Transverse colon (tissue), 4 donors: Measurements from ENCODE around the gene NLE1. TPM values are rescaled to one million over a fixed set of nuclear protein-coding genes. Genes with fewer than 3 reads are reported as not detected.

ENCODE experiments used
- DNase-seq: peaks from one replicate; pipeline ENCODE4 v3.0.0-alpha.2; 2019
- H3K27ac ChIP-seq, 4 donors: fragments of 200-600 bp; sonication (generic); 2 replicates each; pipeline ENCODE4 v1.5.1; 2016 to 2018; ENCODE audit warnings: inconsistent platforms in 4 of 4
- H3K27me3 ChIP-seq: fragments of 200-600 bp; sonication (generic); 2 replicates; pipeline ENCODE4 v1.5.1; 2017; ENCODE audit warnings: inconsistent platforms
- H3K36me3 ChIP-seq, 4 donors: fragments of 200-600 bp; sonication (generic); 2 replicates each; pipeline ENCODE4 v1.5.1; 2017 to 2019; ENCODE audit warnings: inconsistent platforms in 4 of 4
- H3K4me1 ChIP-seq, 4 donors: fragments of 200-600 bp; sonication (generic); 2 replicates each; pipeline ENCODE4 v1.5.1; 2017 to 2020; ENCODE audit warnings: inconsistent platforms in 4 of 4
- H3K4me3 ChIP-seq, 4 donors: fragments of 200-600 bp; sonication (generic); 1 replicate in 1 of 4; 2 replicates in 3 of 4; pipeline versions ENCODE4 v1.5.1 to v1.6.1; 2017 to 2019; ENCODE audit warnings: inconsistent platforms in 4 of 4
- H3K9me3 ChIP-seq, 2 donors: fragments of 200-600 bp; sonication (generic); 2 replicates each; pipeline ENCODE4 v1.5.1; 2017 to 2019; ENCODE audit warnings: inconsistent platforms in 2 of 2
- CTCF ChIP-seq, 5 experiments: fragments of 200-600 bp in 3 of 5; fragments of 450-650 bp in 2 of 5; sonication (generic) in 3 of 5; IDR thresholded peaks; 1 replicate in 2 of 5; 2 replicates in 3 of 5; pipeline ENCODE4 v1.5.1; 2016 to 2017; ENCODE audit warnings: antibody characterized with exemption in 5 of 5, inconsistent platforms in 3 of 5, mild to moderate bottlenecking in 2 of 5, moderate library complexity in 1 of 5
- EP300 ChIP-seq: sonication (generic); formaldehyde crosslinking; IDR thresholded peaks from one replicate; pipeline ENCODE4 v1.6.1; 2017; ENCODE audit warnings: antibody characterized with exemption, low read depth
- POLR2A ChIP-seq: fragments of 450-650 bp; IDR thresholded peaks from one replicate; pipeline ENCODE4 v1.6.1; 2016; ENCODE audit warnings: antibody characterized with exemption, mild to moderate bottlenecking, moderate library complexity
- POLR2AphosphoS5 ChIP-seq, 3 donors: sonication (generic); formaldehyde crosslinking; IDR thresholded peaks; one replicate each; pipeline ENCODE4 v1.6.1; 2016; ENCODE audit warnings: antibody characterized with exemption in 3 of 3
- WGBS, 2 donors: methylation state at CpG; one replicate each; pipeline ENCODE4 v1.1.5; 2018; ENCODE audit warnings: low coverage in 1 of 2; 5-methylcytosine and 5-hydroxymethylcytosine counted together
- in situ Hi-C, 4 donors: fragments of 200-750 bp; cut with MboI; loops; one replicate each; pipeline versions ENCODE4 v1.15.0 to v1.15.1; 2017; ENCODE audit warnings: low sequenced_read_pairs in 3 of 4, low pct_ligation_motif_present in 1 of 4, low pct_unique_long_range_greater_than_20kb in 1 of 4
- intact Hi-C: fragments of 100-400 bp; cut with DNase I; formaldehyde crosslinking; loops from one replicate; pipeline ENCODE4 v1.15.1; 2023; ENCODE audit warnings: low total_unique reads
- total RNA-seq, 4 donors: library from RNA; depleted of rRNA; stranded (reverse); fragments of >200 nt; gene quantifications; one replicate each; pipeline ENCODE4 v1.1.0, GENCODE V29; 2016

The NLE1 gene
- total RNA-seq, 4 donors from 2014 or later, result 4.0 to 13.2 (median 6.9) TPM

DNA sequence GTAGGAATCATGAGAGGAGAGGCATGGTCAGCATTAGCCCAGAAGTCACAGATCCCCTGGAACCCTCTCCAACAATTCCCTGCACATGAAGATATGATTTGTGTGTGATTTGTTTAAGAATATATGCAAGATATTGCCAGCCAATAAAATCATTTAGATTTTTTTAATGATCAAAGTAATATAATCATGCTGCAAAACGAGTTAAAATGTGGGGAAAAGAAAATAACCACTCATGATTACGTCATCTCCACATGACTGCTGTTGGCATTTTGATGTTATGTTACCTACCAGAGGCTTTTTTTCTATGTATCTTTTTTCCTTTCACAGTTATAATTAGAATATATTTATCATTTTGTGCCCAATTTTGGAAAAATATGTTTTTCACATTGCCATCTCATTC is 29.7 kb upstream of the NLE1 start:
- Histone ChIP-seq H3K4me1 (no peaks in the 10 kb centered on the region), H3K27me3 (no peaks in the 10 kb centered on the region), H3K9me3 (no peaks in the 10 kb centered on the region), H3K36me3 (no peaks in the 10 kb centered on the region), H3K4me3 (no peak overlapping the region), H3K27ac (no peak overlapping the region)
- intact Hi-C loops, result loop anchor here (10.0 kb wide), 1 partner anchor 363 kb away; the partner anchor contains the start of gene SLFN12L
- in situ Hi-C loops, result loop anchor here in 3 of 4 donors (10.0 to 25.0 kb wide), 3 partner anchors 363 to 565 kb away; partner anchors contain the start of genes SLFN12L (in 2 of the 3) and RASL10B (in 1 of the 3)
- TF ChIP-seq EP300 (no peak), CTCF (IDR thresholded peaks at IDR 0.05) (peak in 1 of 5 experiments; percentile 0), POLR2A (no peak), POLR2AphosphoS5 (IDR thresholded peaks at IDR 0.05) (no peak)
- no peak for DNase-seq
- 23 to 30% methylated on average over 2 of the region's 2 CpGs for WGBS, 2 donors

DNA sequence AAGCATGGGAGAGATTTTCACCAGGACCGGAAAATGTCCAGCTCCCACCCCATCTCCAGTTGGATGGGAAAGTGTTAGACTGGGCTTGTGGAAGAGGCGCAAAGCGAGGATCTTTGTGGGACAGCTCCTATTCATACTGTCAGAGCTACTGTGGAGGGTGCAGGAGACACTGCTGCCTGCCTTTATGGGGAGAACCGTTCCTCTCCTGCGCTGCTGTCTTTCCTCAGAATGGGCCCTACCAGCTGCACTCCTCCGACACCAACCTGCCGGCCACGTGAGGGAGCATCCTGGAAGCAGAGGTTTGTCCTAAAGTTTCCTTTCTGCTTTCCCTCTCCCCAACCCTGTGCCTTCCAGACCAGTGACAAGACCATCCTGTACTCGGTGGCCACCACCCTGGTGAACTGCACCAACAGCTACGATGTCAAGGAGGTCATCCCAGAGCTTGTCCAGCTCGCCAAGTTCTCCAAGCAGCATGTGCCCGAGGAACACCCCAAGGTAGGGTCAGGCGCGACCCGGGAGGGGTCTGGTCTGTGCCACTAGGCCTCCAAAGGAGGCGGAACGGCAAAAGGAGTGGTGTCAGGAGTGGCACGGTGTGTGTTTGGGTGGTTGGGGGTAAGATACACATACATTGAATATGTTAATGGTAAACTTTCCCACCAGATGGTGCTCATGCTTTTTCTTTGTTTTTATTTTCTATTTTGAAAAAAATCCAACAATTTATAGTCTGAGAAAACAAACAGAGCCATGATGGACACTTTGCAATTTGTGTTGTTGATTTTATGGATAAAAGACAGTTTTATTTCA is 29.1 kb upstream of the NLE1 start:
- TF ChIP-seq EP300, result no peak
- peak in 4 of 5 experiments; percentile 18 to 26 (median 24) for TF ChIP-seq CTCF (IDR thresholded peaks at IDR 0.05)
- TF ChIP-seq POLR2A, result no peak
- TF ChIP-seq POLR2AphosphoS5 (IDR thresholded peaks at IDR 0.05), result no peak
- intact Hi-C loops (loop anchor here (10.0 kb wide), 1 partner anchor 364 kb away; the partner anchor contains the start of gene SLFN12L), in situ Hi-C loops (loop anchor here in 3 of 4 donors (10.0 to 25.0 kb wide), 3 partner anchors 364 to 566 kb away; partner anchors contain the start of genes SLFN12L (in 2 of the 3) and RASL10B (in 1 of the 3))
- no peaks in the 10 kb centered on the region for H3K36me3 ChIP-seq
- WGBS, 2 donors, result 66% methylated on average over 18 of the region's 18 CpGs; no CpG with 5 or more reads in 1 of the 2 donors
- no peak for DNase-seq
- H3K9me3 ChIP-seq, result no peaks in the 10 kb centered on the region
- H3K27ac ChIP-seq, result no peak overlapping the region
- no peak overlapping the region for H3K4me3 ChIP-seq
- no peaks in the 10 kb centered on the region for H3K4me1 ChIP-seq
- H3K27me3 ChIP-seq, result no peaks in the 10 kb centered on the region

GRCh38 chr17:35169835-35170363 is 27.8 kb upstream of the NLE1 start:
- H3K27ac ChIP-seq, result no peak overlapping the region
- no peak overlapping the region for H3K4me3 ChIP-seq
- intact Hi-C loops (loop anchor here (10.0 kb wide), 1 partner anchor 365 kb away; the partner anchor contains the start of gene SLFN12L), in situ Hi-C loops (loop anchor here (10.0 to 25.0 kb wide), 3 partner anchors 365 to 567 kb away; partner anchors contain the start of genes SLFN12L (in 4 of the 4) and RASL10B (in 1 of the 4))
- H3K27me3 ChIP-seq, result no peaks in the 10 kb centered on the region
- H3K36me3 ChIP-seq, result no peaks in the 10 kb centered on the region
- no peak for DNase-seq
- WGBS, 2 donors, result 92% methylated on average over 16 of the region's 17 CpGs; no CpG with 5 or more reads in 1 of the 2 donors
- no peaks in the 10 kb centered on the region for H3K9me3 ChIP-seq
- no peaks in the 10 kb centered on the region for H3K4me1 ChIP-seq
- no peak for TF ChIP-seq POLR2AphosphoS5 (IDR thresholded peaks at IDR 0.05)
- no peak for TF ChIP-seq CTCF (IDR thresholded peaks at IDR 0.05)
- TF ChIP-seq POLR2A, result no peak
- no peak for TF ChIP-seq EP300

DNA sequence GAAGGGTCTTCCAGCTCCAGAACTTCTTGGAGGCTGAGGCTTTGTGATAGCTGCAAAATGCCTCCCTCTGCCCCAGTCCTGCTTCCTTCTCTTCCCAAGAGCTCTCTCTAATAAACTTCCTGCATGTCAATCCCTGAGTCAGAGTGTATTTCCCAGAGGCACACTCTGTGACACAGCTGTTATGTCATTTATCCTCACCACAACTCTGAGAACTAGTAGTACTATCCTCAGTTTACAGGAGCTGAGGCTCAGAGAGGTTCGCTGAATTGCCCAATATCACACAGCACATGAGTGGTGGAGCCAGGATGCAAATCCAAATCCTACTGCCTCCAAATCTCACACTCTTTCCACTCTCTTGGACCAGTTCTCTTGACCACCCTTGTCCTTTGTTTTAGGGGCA is 25.6 kb upstream of the NLE1 start:
- Histone ChIP-seq H3K4me1 (no peaks in the 10 kb centered on the region), H3K9me3 (no peaks in the 10 kb centered on the region), H3K4me3 (no peak overlapping the region), H3K27me3 (no peaks in the 10 kb centered on the region), H3K36me3 (no peaks in the 10 kb centered on the region), H3K27ac (no peak overlapping the region)
- 85% methylated on average over 1 of the region's 1 CpG; no CpG with 5 or more reads in 1 of the 2 donors for WGBS, 2 donors
- intact Hi-C loops (no loop called here), in situ Hi-C loops (loop anchor here in 3 of 4 donors (10.0 to 25.0 kb wide), 3 partner anchors 367 to 570 kb away; partner anchors contain the start of genes SLFN12L (in 3 of the 3) and RASL10B (in 1 of the 3))
- TF ChIP-seq EP300 (no peak), CTCF (IDR thresholded peaks at IDR 0.05) (no peak)
- DNase-seq, result no peak
